Midbrain (tissue), 1 donor: ENCODE results near the gene KPRP.

Experiments
- DNase-seq: peaks from one replicate; lab custom pipeline; 2025; lab: John Stamatoyannopoulos, UW

The KPRP gene, protein sequence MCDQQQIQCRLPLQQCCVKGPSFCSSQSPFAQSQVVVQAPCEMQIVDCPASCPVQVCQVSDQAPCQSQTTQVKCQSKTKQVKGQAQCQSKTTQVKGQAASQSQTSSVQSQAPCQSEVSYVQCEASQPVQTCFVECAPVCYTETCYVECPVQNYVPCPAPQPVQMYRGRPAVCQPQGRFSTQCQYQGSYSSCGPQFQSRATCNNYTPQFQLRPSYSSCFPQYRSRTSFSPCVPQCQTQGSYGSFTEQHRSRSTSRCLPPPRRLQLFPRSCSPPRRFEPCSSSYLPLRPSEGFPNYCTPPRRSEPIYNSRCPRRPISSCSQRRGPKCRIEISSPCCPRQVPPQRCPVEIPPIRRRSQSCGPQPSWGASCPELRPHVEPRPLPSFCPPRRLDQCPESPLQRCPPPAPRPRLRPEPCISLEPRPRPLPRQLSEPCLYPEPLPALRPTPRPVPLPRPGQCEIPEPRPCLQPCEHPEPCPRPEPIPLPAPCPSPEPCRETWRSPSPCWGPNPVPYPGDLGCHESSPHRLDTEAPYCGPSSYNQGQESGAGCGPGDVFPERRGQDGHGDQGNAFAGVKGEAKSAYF

DNA sequence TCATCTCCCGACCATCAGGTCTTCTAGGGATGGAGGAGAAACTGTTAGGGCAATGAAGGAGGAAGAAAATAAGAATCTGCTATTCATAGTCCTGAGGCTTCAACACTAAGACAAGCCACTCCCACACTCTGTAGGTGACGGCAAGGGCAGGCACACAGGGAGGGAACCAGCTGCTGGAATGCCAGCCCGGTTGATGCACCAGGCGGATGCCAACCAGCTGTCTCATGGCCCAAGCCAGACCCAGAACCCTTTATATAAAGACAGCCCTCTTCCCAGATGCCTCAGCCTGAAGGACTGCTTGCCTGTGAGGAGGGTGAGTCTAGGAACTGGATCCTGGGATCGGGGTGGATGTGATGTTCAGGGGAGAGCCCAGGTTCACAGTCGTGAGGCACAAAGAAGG, at the start of gene KPRP:
KPRP (plus strand) TSS at position 279 of the 400 bp plus-strand sequence. CDS start 1,564 bp downstream, outside the sequence.
- DNase-seq, result no peak

DNA sequence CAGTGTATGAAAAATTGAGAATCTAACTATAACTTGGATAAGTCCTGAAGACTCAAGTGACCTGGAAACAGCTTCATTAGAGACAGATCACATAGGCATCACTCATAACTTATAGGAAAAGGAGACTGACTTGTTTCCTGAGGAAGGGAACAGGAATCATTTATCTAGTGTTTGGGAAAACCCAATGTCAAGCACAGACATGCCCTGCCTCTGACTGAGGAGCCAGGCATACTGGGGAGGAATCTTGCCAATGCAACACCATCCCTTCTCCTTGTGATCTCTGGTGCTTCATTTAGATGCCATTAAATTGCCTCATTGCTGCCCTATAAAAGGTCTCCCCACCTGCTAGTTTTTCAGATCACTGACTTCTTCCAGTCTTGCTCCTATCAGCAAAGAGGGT, 39.6 kb upstream of the KPRP start:
- no peak for DNase-seq

DNA sequence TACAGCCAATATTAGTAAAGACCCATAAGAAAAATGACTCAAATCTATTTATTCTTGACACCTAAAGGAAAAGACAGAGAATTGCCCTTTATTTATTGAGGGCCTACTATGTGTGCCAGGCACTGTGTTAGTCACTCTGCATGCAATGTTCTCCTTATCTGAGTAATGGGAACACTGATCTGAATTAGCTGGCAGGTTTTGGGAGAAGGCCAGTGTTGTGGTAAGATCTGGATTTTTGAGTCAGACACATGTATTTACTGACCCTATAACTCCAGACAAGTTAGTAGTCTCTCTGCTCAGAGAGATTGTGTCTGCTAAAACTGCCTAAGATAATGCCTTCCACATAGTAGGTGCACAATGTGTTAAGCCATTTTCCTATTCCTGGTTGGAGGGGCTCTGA, 32.6 kb upstream of the KPRP start:
- no peak for DNase-seq

DNA sequence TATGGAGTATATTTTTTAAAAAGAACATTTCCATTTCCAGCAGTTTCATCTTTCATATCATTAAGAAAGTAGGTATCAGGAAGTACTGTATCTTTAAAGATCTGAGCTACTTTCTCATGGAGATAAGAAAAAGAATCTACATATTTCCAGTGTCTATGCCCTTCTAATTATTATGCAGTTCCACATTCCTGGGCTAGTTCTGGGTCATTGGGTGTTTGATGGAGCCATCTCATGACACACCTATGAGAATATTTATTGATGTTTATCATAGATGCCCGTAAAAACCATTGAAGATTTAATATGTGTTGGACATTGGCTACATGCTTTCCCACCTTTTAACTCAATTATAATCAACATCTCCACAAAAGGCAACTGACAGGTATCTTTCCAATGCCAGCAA, 28.8 kb upstream of the KPRP start:
- no peak for DNase-seq

DNA sequence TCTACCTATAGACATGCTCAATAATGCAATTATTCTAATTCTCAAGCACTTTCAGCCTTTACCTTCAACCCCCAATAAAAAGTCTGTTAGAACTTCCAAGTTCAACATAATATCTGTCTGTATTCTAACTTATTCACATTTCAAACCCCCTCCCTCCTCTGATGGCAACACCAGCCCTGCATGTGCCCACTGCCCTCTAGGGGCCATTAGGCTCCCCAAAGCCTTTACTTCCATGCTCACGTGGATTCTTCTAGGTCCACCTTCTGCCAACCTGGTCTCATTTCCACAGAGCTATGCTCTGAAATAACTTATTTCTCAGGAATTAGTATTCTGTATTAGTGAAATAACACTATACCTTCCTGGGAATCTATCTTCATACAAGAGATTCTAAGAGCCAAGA, 22.2 kb upstream of the KPRP start:
- DNase-seq, result no peak

DNA sequence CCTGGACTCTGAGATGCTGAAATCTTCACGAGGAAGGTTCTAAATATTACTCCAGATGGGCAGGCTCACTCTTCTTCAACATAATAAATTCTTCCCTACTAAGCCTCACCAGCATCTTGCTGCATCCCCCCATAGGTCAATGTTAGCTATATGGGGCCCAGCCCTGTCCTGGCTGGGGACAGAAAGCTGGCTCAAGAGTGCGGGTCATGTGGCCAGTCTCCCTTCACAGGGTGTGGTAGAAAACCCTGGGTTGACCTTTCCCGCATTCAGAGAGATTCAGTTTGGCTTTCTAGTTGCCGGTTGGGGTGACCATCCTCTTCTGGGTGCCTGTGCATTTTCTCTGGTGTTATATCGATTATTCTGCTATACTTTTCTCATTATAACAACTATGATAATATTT, 19.8 kb upstream of the KPRP start:
- DNase-seq, result no peak

DNA sequence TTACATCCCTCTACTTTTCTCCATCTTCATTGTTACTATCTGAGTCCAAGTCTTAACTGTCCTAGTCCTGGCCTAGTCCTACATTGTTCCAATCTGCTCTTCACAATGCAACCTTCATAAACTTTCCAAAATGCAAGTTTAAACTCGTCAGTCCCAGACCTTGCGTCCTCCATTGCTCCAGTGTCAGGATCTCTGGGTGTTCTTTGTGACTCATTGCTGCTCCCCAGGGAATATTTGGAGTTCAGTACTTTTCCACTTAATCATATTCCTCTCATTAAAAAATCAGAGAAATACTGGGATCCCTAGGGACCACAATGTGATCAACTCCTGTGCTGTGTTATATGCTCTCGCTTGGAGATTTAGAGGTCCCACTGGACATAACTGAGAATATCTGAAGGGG, 18.0 kb upstream of the KPRP start:
- no peak for DNase-seq

DNA sequence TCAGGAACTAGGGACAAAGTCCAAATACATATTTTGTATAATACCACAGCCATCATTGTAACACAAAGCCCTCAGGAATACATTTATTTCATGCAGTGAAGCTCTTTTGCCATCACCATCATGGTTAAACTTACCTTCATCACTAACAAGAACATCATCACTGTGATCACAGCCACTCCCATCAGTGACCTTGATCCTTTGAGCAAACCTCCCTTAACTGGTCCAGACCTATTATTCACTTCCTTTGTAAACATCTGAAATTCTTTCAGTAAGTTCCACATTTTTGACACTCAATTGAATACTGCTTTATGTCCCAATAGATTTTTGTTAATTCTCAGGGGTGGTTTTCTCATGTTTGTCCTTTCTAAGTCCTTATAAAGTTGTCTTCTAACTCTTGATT, 16.2 kb upstream of the KPRP start:
- DNase-seq, result no peak

DNA sequence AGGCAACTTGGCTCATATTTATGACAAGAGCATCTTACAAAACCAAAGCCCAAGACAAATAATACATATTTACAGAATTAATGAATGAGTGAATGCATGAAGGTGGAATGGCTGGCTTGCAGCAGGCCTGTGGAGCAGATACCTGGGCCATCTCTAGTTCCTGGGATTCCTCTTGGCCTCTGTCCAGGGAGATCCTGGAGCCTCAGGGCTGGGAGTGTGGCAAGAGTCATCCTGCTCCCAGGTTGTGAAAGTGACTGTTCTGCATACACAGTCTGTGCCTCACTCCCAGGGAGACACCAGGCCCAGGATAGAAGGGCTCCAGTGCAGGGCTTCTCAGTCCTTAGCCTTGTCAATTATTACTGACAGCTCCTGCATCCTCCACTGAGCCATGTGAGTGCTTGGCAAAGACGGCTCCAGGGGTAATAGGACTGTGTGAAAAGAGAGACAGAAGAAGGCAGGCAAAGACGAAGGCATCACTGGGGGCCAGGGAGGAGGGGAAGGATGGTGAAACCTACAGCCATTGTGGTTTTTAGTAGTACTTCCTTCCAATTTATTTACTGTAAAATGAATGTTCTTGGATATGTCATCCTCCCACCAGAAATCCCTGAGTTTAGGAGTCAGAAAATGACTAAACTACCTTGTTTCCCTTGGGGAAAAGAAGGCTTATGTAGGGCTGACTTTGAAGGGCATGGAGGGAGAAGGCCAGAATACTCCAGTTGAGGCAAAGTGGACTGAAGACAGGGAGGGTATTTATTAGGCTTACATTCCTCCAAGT, 14.3 kb upstream of the KPRP start:
- DNase-seq, result no peak

DNA sequence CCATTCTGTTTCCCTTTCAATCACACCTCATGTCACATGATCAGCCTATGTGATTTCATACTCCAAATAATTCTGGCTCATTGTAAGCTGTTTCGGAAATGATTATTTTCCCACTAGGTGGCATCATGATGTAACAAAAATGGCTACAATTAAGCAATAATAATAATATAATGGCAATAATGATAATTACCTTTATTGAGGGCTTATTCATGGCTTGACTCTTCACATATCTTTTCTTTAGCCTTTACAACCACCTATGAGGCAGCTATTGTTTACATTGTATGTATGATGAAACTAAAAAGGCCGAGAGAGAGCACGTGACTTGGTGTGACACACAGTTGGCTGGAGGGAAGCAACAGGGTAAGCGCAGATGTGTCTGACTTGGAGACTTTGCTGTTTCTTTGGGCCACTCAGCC, 12.5 kb upstream of the KPRP start:
- DNase-seq, result no peak

DNA sequence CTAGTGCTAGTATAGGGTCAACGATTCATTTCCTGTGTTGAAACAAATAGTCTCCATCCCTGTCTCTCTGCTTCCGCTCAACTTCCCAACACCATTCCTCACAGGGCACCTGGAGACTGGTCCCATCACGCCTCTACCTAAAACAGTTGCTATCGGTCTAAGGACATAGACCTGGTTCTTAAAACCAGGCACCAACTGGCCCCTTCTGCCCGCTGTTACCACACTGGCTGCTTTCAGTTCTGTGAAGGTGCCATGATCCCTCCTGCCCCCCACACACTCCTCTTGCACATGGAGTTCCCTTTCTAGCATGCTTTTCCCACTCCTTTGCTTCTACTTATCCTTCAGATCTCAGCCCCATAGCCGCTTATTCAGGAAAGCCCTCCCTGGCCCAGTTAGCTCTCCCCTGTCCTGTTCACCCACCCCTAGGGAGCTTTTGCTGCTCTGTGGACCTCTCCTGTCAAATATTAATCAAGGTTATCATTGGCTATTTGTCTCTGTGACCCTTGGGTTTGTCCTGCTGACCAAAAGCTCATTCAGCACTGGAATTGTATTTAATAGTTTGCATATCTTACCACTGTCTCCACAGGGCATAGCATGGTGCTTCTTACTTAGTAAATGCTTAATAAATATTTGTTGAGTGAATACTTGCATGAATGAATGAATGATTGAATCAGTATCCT, 11.9 kb upstream of the KPRP start:
- no peak for DNase-seq

DNA sequence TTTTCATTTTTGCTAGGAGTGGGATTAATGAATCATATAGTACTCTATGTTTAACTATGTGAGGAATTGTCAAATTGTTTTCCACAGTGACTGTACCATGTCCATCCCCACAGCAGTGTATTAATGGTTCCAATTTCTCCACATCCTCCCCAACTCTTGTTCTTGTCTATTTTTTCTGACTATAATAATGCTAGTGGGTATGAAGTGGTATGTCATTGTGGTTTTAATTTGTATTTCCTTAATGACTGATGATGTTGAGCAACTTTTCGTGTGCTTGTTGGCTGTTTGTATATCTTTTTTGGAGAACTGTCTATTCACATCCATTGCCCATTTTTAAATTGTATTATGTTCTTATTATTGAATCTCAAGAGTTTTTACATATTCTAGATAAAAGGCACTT, 10.0 kb upstream of the KPRP start:
- no peak for DNase-seq

DNA sequence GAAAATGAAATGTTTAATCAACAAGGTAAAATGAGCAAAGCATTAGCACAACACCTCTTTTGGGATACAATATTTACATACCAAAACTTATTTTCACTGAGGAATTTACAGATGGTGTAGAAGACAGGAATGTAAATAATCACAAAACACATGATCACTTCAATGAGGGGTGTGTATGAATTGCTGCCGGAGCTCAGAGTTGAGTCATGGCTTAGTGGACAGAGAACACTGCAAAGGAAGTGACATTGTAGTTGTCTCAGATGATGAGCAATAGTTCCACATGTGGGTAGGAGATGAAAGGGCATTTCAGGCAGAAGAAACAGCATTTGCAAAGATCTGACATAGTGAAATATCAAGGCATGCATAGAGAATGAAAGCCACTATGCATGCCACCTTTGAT, 5.6 kb upstream of the KPRP start:
- DNase-seq, result no peak

DNA sequence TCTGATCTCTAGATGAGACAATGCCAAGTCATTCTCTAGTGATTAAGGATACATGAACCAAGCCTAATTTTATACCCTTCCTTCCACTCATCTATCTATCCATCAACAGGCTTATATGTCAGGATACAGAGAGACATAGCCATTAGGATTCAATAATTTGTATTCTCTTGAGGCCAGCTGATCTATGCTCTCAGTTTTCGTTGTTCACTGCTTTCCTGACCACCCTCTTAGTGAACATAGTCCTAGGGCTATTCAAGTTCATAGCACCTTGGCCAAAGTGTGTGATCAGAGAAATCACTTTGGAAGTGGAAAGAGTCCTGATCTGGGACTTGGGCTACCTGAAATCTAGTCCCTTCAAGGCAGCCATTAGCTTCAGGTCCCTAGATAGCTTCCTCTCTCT, 4.2 kb upstream of the KPRP start:
- no peak for DNase-seq

DNA sequence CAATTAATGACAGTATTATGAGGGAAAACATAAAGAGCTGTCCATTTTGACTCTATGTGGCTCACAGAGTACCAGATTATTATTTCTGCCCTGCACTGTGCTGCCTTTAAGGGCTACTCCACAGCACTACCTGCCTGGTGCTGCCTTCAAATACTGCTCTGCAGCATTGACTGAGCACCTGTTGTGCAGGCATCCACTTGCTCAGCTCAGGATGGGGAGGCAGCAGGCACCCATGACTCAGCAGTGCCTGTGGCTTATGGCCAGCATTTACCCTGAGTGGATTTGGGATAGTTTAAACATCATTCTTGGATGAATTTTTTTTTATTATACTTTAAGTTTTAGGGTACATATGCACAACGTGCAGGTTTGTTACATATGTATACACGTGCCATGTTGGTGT, 953 bp upstream of the KPRP start:
- DNase-seq, result no peak

DNA sequence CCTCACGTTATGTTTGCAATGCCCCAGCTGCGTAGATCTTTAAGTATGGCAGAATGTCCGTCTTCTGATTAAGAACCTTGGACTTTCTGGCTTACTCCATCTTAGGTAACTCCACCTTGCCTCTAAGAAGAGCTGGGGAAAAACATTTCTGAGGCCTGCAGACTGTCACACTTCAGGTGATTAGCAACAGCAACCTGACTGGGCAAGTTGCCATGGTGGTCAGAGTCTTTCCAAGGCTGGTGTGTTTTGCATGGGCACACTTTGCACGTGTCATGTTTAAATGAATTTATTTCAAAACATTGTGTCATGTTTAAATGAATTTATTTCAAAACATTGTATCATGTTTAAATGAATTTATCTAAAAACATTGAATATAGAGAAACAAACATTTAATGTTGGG, 811 bp downstream of the KPRP start:
- no peak for DNase-seq

DNA sequence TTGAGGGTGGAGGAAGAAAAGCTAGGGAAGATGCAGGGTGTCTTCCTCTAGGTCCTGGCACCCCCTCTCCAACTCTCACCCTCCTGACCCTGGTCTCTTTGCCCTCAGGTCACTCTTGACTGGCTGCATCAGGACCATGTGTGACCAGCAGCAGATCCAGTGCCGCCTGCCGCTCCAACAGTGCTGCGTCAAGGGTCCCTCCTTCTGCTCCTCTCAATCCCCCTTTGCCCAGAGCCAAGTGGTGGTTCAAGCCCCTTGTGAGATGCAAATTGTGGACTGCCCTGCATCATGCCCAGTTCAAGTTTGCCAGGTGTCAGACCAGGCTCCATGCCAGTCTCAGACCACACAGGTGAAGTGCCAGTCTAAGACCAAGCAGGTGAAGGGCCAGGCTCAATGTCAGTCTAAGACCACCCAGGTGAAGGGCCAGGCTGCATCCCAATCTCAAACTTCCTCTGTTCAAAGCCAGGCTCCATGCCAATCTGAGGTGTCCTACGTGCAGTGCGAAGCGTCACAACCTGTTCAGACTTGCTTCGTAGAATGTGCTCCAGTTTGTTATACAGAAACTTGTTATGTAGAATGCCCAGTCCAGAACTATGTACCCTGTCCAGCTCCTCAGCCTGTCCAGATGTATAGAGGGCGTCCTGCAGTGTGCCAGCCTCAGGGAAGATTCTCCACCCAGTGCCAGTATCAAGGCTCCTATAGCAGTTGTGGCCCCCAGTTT, 1.8 kb downstream of the KPRP start:
- no peak for DNase-seq

DNA sequence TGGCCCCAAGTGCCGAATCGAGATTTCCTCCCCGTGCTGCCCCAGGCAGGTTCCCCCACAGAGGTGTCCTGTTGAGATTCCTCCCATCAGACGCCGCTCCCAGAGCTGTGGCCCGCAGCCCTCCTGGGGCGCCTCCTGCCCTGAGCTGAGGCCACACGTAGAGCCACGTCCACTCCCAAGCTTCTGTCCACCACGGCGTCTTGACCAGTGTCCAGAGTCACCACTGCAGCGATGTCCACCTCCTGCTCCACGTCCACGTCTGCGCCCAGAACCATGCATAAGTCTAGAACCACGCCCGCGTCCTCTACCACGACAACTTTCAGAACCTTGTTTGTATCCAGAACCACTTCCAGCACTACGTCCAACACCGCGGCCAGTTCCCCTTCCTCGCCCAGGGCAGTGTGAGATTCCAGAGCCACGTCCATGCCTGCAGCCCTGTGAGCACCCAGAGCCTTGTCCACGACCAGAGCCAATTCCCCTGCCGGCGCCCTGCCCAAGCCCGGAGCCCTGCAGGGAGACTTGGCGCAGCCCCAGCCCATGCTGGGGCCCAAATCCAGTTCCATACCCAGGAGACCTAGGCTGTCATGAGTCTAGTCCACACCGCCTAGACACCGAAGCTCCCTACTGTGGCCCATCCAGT, 2.8 kb downstream of the KPRP start:
- DNase-seq, result no peak

DNA sequence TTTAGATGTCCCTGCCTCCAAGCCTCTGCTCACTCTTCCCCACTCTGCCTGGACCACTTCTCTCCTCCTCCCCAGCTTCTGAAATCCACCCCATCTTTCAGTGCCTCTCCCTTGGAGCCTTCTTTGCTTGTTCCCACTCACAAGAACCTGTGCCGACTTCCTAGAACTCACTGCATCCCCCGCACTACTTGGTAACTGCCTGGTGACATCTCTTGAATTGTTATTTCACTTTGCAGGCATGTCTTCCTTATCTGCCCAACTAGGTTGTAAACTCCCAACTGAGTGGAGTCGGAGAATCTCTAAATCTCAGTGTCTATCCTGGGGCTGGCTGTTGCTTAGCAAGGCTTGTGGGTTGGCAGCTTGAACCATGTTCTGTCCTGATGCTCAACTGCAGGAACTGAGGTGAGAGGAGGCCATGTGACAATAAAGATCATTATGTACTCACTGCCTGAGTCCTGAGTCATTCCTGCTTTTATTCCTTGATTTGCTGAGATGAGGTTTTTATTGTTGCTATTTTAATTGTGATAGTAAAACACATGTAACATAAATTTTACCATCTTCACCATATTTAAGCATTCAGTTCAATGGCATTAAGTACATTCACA, 3.9 kb downstream of the KPRP start:
- DNase-seq, result no peak

DNA sequence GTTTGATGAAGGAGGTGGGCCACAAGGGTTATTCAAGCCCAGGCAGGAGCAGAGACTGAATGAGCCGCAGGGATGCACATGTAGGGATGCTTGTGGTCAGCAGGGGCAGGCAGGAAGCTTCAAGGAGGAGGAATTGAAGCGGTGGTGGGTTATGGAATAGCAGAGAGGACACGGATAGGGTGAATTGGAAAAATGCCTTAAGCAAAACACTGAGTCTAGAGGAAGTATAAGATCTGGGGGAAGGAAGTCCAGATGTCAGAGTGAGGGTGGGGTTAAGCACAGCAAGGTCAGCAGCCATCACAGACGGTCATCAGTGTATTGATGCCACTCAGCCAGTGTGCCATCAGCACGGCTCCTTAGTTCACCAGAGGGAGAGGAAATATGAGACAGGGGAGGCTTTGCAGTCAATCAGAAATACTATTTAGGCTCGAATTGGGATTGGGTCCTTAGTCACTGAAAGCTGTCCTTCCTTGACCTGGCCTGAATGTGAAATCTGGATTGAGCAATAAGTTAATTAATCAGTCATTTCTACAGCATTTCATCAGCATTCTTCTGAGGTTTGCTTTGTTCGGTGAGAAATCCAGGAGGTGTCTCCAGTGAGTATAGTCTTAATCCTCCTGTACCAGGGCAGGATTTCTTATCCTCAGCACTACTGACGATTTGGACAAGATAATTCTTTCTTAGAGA, 11.2 kb downstream of the KPRP start:
- DNase-seq, result no peak
